Activated CD4-positive, alpha-beta T cell treated with anti-CD3 and anti-CD28 coated beads, Interleukin-2, amount 50 U/mL, for 4 hours (primary cell): ENCODE measurements around the gene RPL6.

Experiments used
- DNase-seq, 2 experiments: peaks; one replicate each; pipeline ENCODE4 v3.0.0-alpha.2; 2020

Gene RPL6

DNA sequence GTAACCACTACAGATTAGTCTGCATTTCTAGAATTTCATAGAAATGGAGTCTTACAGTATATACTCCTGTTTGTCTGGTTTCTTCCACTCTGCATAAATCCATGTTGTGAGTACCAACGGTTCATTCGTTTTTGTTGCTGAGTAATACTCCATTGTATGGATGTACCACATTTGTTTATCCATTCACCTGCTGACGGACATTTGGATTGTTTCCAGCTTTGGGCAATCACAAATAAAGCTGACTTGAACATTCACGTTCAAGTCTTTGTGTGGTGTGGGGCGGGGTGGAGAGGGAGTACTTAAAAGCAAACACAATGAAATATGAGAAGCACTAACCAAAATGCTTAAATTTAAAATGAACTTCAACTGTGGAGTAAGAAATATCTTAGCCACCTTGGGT lies 34.3 kb downstream of the RPL6 start:
- DNase-seq: no peak

DNA sequence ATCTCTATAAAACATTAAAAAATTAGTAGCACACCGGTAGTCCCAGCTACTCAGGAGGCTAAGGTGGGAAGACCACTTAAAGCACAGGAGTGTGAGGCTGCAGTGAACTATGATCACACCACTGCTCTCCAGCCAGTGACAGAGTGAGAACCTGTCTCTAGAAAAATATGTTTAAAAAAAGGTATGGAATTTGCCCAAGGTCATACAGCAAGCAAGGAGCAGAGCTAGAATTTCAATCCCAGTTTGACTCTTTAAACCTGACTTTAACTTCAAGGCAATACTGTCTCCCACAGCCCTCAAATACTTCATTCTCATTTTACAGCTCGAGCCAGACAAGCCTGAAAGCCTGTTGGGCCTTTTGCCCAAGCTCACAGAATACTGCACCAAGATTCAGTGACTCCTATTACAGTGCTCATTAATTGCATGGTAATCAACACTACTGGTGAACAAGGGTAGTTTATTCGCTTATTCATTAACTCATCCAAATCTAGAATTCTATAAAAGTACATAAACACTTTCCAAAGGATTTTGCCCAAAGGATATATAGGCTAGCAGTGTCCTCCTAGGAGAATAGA lies 35.2 kb downstream of the RPL6 start:
- DNase-seq: no peak

DNA sequence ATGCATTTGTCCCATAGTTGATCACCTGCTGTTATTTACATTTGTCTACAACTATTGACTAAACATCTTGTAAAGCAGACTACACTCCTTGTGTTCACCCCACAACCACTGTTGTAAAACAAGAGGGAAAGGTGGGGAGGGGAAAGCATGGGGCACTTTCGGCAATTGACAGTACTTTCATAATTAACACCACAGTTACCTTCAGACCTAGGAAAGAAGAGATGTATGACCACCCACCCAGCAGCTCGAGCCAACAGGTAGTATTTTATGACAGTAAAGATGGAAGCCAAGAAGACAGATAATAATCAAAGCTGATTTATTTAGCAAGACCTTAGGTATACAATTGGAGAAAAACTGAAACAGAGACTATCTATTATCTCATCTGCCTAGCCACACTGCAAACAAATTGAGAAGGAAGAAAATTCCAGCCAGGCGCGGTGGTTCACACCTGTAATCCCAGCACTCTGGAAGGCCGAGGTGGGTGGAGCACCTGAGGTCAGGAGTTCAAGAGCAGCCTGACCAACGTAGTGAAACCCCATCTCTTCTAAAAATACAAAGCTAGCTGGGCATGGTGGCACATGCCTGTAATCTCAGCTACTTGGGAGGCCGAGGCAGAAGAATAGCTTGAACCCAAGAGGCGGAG lies 38.4 kb downstream of the RPL6 start:
- no peak for DNase-seq

DNA sequence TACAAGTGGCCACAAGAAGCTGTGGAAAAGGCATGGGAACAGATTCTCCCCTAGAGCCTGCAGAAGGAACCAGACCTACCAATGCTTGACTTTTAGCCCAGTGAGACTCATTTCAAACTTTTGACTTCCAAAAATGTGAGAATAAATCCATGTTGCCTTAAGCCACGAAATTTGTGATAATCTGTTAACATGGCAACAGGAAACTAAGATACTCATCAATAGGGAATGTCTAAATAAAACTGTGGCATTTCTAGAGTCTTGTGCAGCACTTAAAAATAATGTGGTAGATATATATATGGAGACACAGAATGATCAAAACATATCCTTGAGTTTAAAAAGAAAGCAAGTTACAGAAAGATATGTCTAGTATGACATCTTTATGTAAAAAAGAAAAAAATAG lies 39.2 kb downstream of the RPL6 start:
- no peak for DNase-seq

DNA sequence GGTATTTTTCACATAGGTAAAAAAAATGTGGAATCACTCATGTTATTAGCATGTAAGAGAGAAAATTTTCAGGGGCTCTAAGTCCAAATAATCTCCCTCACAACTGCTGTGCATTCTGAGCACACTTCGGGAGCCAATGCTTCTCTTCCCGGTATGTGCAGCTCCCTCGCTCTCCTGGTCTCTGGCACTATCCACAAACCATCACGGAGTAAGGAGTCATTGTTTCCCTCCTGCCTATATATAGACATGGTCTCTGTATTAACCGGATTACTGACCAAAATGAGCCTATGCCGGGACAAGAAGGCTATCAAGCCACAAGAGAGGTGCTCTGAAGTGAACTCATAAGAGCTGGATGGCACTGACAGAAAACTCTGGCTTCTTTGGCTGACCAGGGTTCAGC lies 40.5 kb downstream of the RPL6 start:
- DNase-seq: no peak

DNA sequence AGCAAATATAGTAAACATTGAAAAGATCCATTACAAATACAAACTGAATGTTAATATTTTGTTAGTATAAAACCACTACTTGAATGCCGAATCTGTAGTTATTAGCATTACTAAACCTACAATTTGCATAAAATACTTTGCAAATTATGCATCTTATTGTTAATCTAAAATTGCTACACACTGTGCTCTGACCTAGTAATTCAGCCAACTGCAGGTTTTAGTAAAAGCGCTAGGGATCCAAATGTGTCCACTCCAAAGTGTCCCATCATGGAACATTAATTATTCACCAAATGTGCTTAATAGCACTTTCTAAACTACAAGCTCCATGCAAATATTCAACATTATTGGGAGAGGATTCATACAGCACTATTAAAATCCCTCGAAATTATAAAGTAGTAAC lies 41.4 kb downstream of the RPL6 start:
- no peak for DNase-seq

DNA sequence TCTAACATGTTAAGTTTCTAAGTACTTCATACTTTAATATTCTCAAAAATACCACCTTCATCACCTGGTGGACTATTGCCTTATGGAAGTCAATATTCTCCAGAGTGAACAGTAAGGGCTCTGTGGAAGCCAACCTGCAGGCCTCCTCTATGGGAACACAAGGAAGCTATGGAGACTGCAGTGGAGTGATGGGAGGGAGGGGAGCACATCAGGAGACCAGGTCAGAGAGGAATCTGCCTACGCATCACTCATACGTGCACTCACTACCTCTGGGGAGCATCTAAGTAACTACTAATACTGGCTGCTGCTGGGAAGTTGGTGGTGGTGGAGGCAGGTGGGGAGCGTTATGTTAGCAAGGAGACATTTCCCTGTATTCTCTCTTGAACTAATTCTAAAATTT lies 47.1 kb downstream of the RPL6 start:
- DNase-seq: no peak

DNA sequence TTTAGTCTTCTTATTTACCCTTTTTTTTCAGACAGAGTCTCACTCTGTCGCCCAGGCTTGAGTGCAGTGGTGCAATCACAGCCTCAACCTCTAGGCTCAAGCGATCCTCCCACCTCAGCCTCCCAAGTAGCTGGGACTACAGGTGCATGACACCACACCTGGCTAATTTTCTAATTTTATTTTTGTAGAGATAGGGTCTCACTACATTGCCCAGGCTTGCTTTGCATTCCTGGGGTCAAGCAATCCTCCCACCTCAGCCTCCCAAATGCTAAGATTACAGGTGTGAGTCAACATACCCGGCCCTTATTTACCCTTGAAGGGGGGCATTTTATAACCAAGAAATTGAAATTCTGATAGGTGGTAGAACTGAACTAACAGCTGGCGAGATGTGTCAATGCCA lies 48.1 kb downstream of the RPL6 start:
- DNase-seq: no peak

DNA sequence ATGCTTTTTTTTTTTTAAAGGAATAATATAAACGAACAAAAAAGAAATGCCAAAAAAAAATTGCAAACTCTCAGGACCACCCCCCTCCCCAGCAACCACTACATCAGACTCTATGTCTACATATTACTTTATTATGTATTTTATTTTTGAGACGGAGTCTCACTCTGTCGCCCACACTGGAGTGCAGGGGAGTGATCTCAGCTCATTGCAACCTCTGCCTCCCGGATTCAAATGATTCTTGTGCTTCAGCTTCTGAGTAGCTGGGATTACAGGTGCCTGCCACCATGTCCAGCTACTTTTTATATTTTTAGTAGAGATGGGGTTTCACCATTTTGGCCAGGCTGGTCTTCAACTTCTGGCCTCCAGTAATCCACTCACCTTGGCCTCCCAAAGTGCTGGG lies 50.1 kb downstream of the RPL6 start:
- DNase-seq: no peak

DNA sequence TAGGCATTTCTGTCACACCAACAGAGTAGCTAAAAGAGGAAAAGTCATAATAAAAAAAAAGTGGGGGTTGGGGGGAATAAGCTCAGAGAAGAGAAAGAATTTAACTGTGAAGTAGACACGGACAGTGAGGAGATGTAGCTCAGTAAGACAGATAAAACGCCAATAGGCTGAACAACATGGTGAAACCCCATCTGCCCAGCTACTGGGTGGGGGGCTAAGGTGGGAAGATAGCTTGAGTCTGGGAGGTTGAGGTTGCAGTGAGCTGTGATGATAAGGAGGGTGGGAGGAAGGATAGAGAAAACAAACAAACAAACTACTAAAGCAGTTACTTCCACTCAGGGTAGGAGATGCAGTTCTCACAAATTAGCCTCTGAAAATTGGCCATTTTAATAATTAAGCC lies 52.2 kb downstream of the RPL6 start:
- DNase-seq: no peak
